ENCODE measurements around the gene ABCA6. TPM values are rescaled to one million over a fixed set of nuclear protein-coding genes. Genes with fewer than 3 reads are reported as not detected.

The ABCA6 gene
- polyA plus RNA-seq, 1 experiment, result 0.36 TPM

DNA sequence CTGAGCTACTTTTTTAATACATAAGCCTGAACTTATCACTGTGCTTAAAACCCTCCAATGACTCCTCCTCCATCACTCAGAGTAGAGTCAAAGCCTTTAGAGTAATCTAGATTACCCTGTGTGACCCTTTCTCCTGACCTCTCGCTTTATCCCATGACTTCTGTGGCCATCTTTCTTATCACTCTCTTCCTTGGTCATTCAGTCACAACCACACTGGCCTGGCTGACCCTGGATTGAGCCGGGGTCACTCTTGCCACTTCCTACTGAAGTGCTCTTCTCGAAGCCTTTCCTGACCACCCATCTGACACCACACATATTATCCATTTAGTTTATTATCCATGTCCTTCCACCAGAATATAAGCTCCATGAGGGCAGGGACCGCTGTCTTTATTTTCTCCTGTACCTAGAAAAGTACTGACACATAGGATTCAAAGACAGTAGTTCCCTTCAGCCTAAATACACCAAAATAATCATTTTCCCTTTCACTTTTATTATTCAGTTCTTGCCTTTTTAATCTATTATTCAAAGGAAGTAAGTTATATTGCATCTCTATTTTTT, 53.0 kb downstream of the ABCA6 start:
- TF ChIP-seq, protein P1, sequence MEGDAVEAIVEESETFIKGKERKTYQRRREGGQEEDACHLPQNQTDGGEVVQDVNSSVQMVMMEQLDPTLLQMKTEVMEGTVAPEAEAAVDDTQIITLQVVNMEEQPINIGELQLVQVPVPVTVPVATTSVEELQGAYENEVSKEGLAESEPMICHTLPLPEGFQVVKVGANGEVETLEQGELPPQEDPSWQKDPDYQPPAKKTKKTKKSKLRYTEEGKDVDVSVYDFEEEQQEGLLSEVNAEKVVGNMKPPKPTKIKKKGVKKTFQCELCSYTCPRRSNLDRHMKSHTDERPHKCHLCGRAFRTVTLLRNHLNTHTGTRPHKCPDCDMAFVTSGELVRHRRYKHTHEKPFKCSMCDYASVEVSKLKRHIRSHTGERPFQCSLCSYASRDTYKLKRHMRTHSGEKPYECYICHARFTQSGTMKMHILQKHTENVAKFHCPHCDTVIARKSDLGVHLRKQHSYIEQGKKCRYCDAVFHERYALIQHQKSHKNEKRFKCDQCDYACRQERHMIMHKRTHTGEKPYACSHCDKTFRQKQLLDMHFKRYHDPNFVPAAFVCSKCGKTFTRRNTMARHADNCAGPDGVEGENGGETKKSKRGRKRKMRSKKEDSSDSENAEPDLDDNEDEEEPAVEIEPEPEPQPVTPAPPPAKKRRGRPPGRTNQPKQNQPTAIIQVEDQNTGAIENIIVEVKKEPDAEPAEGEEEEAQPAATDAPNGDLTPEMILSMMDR (IDR thresholded peaks at IDR 0.05; ENCODE audit: low read depth, low read length), result no peak
- ChIA-PET POLR2A (no interaction called here), CTCF (no interaction called here)

DNA sequence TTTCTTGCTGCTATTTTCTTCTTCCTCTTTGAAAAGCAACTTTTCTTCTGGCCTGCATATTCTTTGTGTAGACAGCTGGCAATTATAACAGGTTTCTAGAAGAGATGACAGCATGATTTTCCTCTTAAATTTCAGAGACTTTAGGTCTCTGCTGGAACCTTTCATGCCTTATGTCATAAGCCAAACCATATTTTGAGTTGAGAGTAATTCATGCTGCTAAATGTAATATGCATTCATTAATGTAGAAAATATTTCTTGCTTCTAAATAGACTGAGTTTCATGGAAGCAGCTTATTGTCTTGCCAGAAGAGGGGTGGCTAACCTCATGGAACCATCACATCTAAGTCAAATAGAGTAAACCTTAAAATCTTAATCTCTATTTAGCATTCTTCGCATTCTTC, 55.1 kb downstream of the ABCA6 start:
- Histone ChIP-seq H3K27me3 (ENCODE audit: control insufficient read depth, insufficient read depth, low read length) (no peaks in the 10 kb centered on the region), H3K4me3 (ENCODE audit: low read depth, low read length) (no peak overlapping the region), H3K27ac (ENCODE audit: low read depth, low read length) (no peak overlapping the region), H3K9me3 (ENCODE audit: control insufficient read depth, insufficient read depth, low read length) (peaks cover 8% of the 10 kb centered on the region; the same call in 1 of the 2 replicates)
- TF ChIP-seq, protein P1 (IDR thresholded peaks at IDR 0.05; ENCODE audit: low read depth, low read length), result no peak
- DNase-seq (ENCODE audit: low read depth, low spot score), result no peak
- ChIA-PET CTCF (no interaction called here), POLR2A (no interaction called here)

More for the DNA sequence above, 53.0 kb downstream of the ABCA6 start:
- Histone ChIP-seq H3K4me3 (ENCODE audit: low read depth, low read length) (no peak overlapping the region), H3K9me3 (ENCODE audit: control insufficient read depth, insufficient read depth, low read length) (no peaks in the 10 kb centered on the region), H3K27ac (ENCODE audit: low read depth, low read length) (no peak overlapping the region), H3K27me3 (ENCODE audit: control insufficient read depth, insufficient read depth, low read length) (no peaks in the 10 kb centered on the region)
- no peak for DNase-seq (ENCODE audit: low read depth, low spot score)

DNA sequence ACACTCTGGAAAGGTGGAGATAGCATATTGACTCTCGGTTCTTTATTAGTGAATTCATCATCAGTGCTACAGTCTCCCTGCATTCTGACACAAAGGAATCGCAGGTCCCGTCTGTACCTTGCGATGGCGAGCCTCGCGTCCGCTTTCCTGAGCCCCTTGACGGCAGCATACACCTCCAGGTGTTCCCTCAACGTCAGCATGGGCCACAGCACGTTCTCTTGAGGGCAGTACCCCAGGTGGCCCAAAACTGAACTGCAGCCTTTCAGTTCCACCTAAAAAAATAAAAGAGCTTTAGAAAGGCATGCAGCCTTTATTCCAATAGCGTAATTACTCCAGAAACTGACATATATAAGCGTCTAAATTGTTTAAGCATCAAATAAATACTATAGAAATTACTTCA, 56.8 kb downstream of the ABCA6 start:
- no peak for DNase-seq (ENCODE audit: low read depth, low spot score)
- Histone ChIP-seq H3K9me3 (ENCODE audit: control insufficient read depth, insufficient read depth, low read length) (peaks cover 8% of the 10 kb centered on the region; the same call in 1 of the 2 replicates), H3K27ac (ENCODE audit: low read depth, low read length) (no peak overlapping the region), H3K4me3 (ENCODE audit: low read depth, low read length) (no peak overlapping the region), H3K27me3 (ENCODE audit: control insufficient read depth, insufficient read depth, low read length) (no peaks in the 10 kb centered on the region)
- POLR2A ChIA-PET, result no interaction called here
- CTCF ChIA-PET, result interaction anchor here (0.6 to 1.7 kb wide), 6 partner anchors 8 to 313 kb away, joined by 3 to 9 read pairs (median 4); no protein-coding TSS in a partner anchor
- TF ChIP-seq, protein P1 (IDR thresholded peaks at IDR 0.05; ENCODE audit: low read depth, low read length), result peak; percentile 44

DNA sequence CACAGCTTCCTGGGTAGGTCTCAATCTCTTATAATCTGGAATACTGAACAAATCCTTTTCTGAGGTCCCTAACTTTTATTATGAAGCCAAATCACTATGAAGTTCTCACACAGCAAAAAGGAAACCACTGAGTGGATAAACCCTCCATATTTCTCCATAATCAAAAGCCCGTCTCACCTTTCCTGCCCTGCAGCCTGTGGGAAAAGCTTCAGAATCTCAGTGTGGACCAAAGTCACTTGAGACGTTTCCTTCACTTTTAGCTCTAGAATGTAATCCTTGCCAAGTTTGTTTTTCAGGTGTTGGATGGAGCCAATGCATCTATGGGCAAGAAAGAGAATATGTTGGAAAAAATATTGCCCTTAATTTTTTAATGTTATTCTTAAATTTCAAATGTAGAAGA, 59.0 kb downstream of the ABCA6 start:
- no peak for DNase-seq (ENCODE audit: low read depth, low spot score)
- H3K27me3 ChIP-seq (ENCODE audit: control insufficient read depth, insufficient read depth, low read length), result no peaks in the 10 kb centered on the region
- no peak overlapping the region for H3K4me3 ChIP-seq (ENCODE audit: low read depth, low read length)
- TF ChIP-seq, protein P1 (IDR thresholded peaks at IDR 0.05; ENCODE audit: low read depth, low read length), result no peak
- CTCF ChIA-PET, result no interaction called here
- no peak overlapping the region for H3K27ac ChIP-seq (ENCODE audit: low read depth, low read length)
- peaks cover 8% of the 10 kb centered on the region; the same call in 1 of the 2 replicates for H3K9me3 ChIP-seq (ENCODE audit: control insufficient read depth, insufficient read depth, low read length)
- POLR2A ChIA-PET, result no interaction called here

DNA sequence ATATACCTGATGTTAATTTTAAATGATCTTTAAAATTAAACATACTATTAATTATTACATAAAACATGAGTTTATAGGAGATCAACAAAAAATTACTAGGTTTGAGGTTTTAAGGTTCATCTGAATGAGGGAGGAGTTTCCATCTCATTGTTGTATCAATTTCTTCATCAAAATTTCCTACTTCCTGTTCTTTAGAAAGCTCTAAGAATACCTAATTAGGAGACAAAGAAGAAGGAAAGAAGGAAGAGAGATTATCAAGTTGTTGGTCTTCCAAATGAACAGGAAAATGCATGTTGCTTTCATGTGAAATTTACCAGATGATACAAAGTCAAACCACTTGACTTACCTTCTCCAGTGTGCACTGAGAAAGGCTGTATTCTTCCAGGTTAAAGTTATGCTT, 62.8 kb downstream of the ABCA6 start:
- TF ChIP-seq, protein P1 (IDR thresholded peaks at IDR 0.05; ENCODE audit: low read depth, low read length), result no peak
- ChIA-PET CTCF (no interaction called here), POLR2A (no interaction called here)

More for the DNA sequence above, 62.8 kb downstream of the ABCA6 start:
- H3K27me3 ChIP-seq (ENCODE audit: control insufficient read depth, insufficient read depth, low read length), result no peaks in the 10 kb centered on the region
- no peak overlapping the region for H3K27ac ChIP-seq (ENCODE audit: low read depth, low read length)
- H3K9me3 ChIP-seq (ENCODE audit: control insufficient read depth, insufficient read depth, low read length), result peaks cover 8% of the 10 kb centered on the region; the same call in 1 of the 2 replicates
- no peak overlapping the region for H3K4me3 ChIP-seq (ENCODE audit: low read depth, low read length)
- no peak for DNase-seq (ENCODE audit: low read depth, low spot score)
